HepG2 (cell line): ENCODE results near the gene NECAB2. TPM values are rescaled to one million over a fixed set of nuclear protein-coding genes. Genes with fewer than 3 reads are reported as not detected.

Experiments used
- ATAC-seq: fragments of 200-7000 bp; cut with Tn5 transposase; 3 replicates; pipeline ENCODE4 v1.9.1; 2020; ENCODE audit warnings: mild to moderate bottlenecking, moderate library complexity
- BruUV-seq: library from RNA; stranded (reverse); fragments of 400-500 nt; replicated peaks from 2 replicates; lab custom pipeline; 2021; lab: Mats Ljungman, UMichigan
- CTCF ChIA-PET: fragments of 300-600 bp; formaldehyde crosslinking; extraction: SDS; loops from one replicate; lab custom pipeline; 2021; ENCODE audit warnings: low total read pairs, inconsistent platforms, low intra/inter-chr PET ratio; lab: Yijun Ruan, JAX
- POLR2A ChIA-PET: fragments of 350-600 bp; sonication (Branson Sonifier 250); formaldehyde crosslinking; loops from one replicate; lab custom pipeline; 2020; ENCODE audit warnings: antibody characterized with exemption, inconsistent platforms; lab: Yijun Ruan, JAX
- DNase-seq: peaks from one replicate; pipeline ENCODE4 v3.0.0-alpha.2; 2015; ENCODE audit warnings: low spot score
- FAIRE-seq: peaks from 3 replicates; lab custom pipeline; 2011; peaks lifted over from hg19 to GRCh38; lab: Jason Lieb, UNC
- H2AFZ ChIP-seq: one replicate; pipeline ENCODE4 v1.6.1; 2011; ENCODE audit warnings: low read length, inconsistent platforms
- H3K27ac ChIP-seq: fragments of 300-600 bp; 3 replicates; pipeline ENCODE4 v1.8.0; 2011; ENCODE audit warnings: mixed run types, mild to moderate bottlenecking, mixed read lengths, low read length, inconsistent platforms; ENCODE audit not compliant: insufficient read depth; ENCODE audit errors: extremely low read length
- H3K27me3 ChIP-seq, 2 experiments: fragments of 200-600 bp in 1 of 2; 2 replicates in 1 of 2; 3 replicates in 1 of 2; pipeline versions ENCODE4 v1.6.0 to v1.8.0; 2011; ENCODE audit warnings: low read length in 2 of 2, mild to moderate bottlenecking in 2 of 2, moderate library complexity in 2 of 2, inconsistent platforms in 1 of 2; ENCODE audit not compliant: insufficient read depth in 2 of 2, control insufficient read depth in 1 of 2
- H3K36me3 ChIP-seq, 2 experiments: fragments of 200-600 bp in 1 of 2; replicated peaks in 1 of 2; 2 replicates in 1 of 2; 3 replicates in 1 of 2; pipeline versions ENCODE4 v1.5.1 to v1.8.0; 2011; ENCODE audit warnings: low read length in 2 of 2, inconsistent platforms in 1 of 2; ENCODE audit not compliant: insufficient read depth in 2 of 2, control insufficient read depth in 1 of 2
- H3K4me1 ChIP-seq: 2 replicates; pipeline ENCODE4 v1.5.1; 2012; ENCODE audit warnings: low read length, inconsistent platforms; ENCODE audit not compliant: insufficient read depth
- H3K4me2 ChIP-seq: 2 replicates; pipeline ENCODE4 v1.6.0; 2011; ENCODE audit warnings: low read depth, low read length, inconsistent platforms
- H3K4me3 ChIP-seq, 3 experiments: fragments of 200-600 bp in 1 of 3; sonication (generic), shearing (Covaris generic) in 1 of 3; replicated peaks in 1 of 3; 2 replicates each; pipeline ENCODE4 v1.5.1; 2011 to 2016; ENCODE audit warnings: low read length in 3 of 3, inconsistent platforms in 2 of 3, low read depth in 2 of 3, mild to moderate bottlenecking in 2 of 3, control low read depth in 1 of 3, mixed read lengths in 1 of 3; ENCODE audit not compliant: insufficient read depth in 1 of 3
- H3K79me2 ChIP-seq: one replicate; pipeline ENCODE4 v1.6.1; 2011; ENCODE audit warnings: low read length, inconsistent platforms; ENCODE audit not compliant: insufficient read depth
- H3K9ac ChIP-seq: 2 replicates; pipeline ENCODE4 v1.6.0; 2011; ENCODE audit warnings: mild to moderate bottlenecking, low read depth, low read length, inconsistent platforms; ENCODE audit not compliant: insufficient read depth
- H3K9me3 ChIP-seq: 2 replicates; pipeline ENCODE4 v1.5.1; 2012; ENCODE audit warnings: mild to moderate bottlenecking, low read length
- H4K20me1 ChIP-seq: 2 replicates; pipeline ENCODE4 v1.6.0; 2011; ENCODE audit warnings: inconsistent platforms, mild to moderate bottlenecking, low read length, moderate library complexity; ENCODE audit not compliant: insufficient read depth
- ARNT2 ChIP-seq: sonication (generic); formaldehyde crosslinking; IDR thresholded peaks from 2 replicates; pipeline ENCODE4 v1.8.0; 2022; ENCODE audit warnings: mild to moderate bottlenecking, low read depth, missing genetic modification reagents, moderate library complexity
- CHD4 ChIP-seq: fragments of 200-600 bp; sonication (generic); IDR thresholded peaks from 2 replicates; pipeline ENCODE4 v1.7.0; 2017; ENCODE audit warnings: mild to moderate bottlenecking, low read length, borderline replicate concordance
- CREB1 ChIP-seq, 2 experiments: fragments of 450-650 bp in 1 of 2; IDR thresholded peaks; 2 replicates each; pipeline ENCODE4 v1.6.1; 2016 to 2017; ENCODE audit warnings: control low read depth in 1 of 2, mild to moderate bottlenecking in 1 of 2, missing compliant biosample characterization in 1 of 2, missing genetic modification characterization in 1 of 2
- GZF1 ChIP-seq: sonication (generic); formaldehyde crosslinking; IDR thresholded peaks from 2 replicates; pipeline ENCODE4 v1.5.1; 2020; ENCODE audit warnings: mild to moderate bottlenecking, missing genetic modification reagents
- JUNB ChIP-seq: sonication (generic); formaldehyde crosslinking; IDR thresholded peaks from 2 replicates; pipeline ENCODE4 v1.8.0; 2022; ENCODE audit warnings: missing genetic modification reagents, mild to moderate bottlenecking, borderline replicate concordance
- KDM5A ChIP-seq: fragments of 200-600 bp; sonication (generic); IDR thresholded peaks from 2 replicates; pipeline ENCODE4 v1.7.0; 2018; ENCODE audit warnings: antibody characterized with exemption, mild to moderate bottlenecking, low read length, borderline replicate concordance
- MLLT10 ChIP-seq: sonication (generic); formaldehyde crosslinking; IDR thresholded peaks from 2 replicates; pipeline ENCODE4 v1.4.0; 2020; ENCODE audit warnings: missing genetic modification reagents
- PRMT3 ChIP-seq: sonication (generic); formaldehyde crosslinking; IDR thresholded peaks from 2 replicates; pipeline ENCODE4 v1.8.1; 2022; ENCODE audit warnings: low read depth, mild to moderate bottlenecking, moderate library complexity, missing genetic modification reagents, borderline replicate concordance
- RBM22 ChIP-seq: fragments of 200-400 bp; formaldehyde crosslinking; optimal IDR thresholded peaks from 2 replicates; pipeline ENCODE3; 2017; ENCODE audit warnings: mild to moderate bottlenecking, low read length, moderate library complexity
- SIN3A ChIP-seq: IDR thresholded peaks from 2 replicates; pipeline ENCODE4 v1.6.1; 2011; ENCODE audit warnings: low read depth, mild to moderate bottlenecking, control low read depth, low read length, borderline replicate concordance
- SMAD1 ChIP-seq: sonication (generic); formaldehyde crosslinking; IDR thresholded peaks from 2 replicates; pipeline ENCODE4 v1.4.0; 2020; ENCODE audit warnings: missing genetic modification reagents, low read depth, mild to moderate bottlenecking, borderline replicate concordance
- SRSF1 ChIP-seq: fragments of 200-400 bp; formaldehyde crosslinking; optimal IDR thresholded peaks from 2 replicates; pipeline ENCODE3; 2017; ENCODE audit warnings: mild to moderate bottlenecking, low read depth, low read length, moderate library complexity
- ZFP90 ChIP-seq: sonication (generic); formaldehyde crosslinking; IDR thresholded peaks from 2 replicates; pipeline ENCODE4 v1.8.0; 2022; ENCODE audit warnings: missing genetic modification reagents, mild to moderate bottlenecking, inconsistent platforms, borderline replicate concordance
- ZNF281 ChIP-seq: sonication (generic); formaldehyde crosslinking; IDR thresholded peaks from 2 replicates; pipeline ENCODE4 v1.4.0; 2020; ENCODE audit warnings: missing genetic modification reagents, borderline replicate concordance
- ZNF331 ChIP-seq: sonication (generic); formaldehyde crosslinking; IDR thresholded peaks from 2 replicates; pipeline ENCODE4 v1.4.0; 2020; ENCODE audit warnings: missing genetic modification reagents
- ZNF431 ChIP-seq: sonication (generic); formaldehyde crosslinking; IDR thresholded peaks from 2 replicates; pipeline ENCODE4 v1.9.0; 2022; ENCODE audit warnings: missing genetic modification reagents, low read depth, mild to moderate bottlenecking, borderline replicate concordance
- ZNF546 ChIP-seq: sonication (generic); formaldehyde crosslinking; conservative IDR thresholded peaks from 2 replicates; pipeline ENCODE4 v1.8.1; 2023; ENCODE audit warnings: mild to moderate bottlenecking, missing genetic modification reagents
- ZNF652 ChIP-seq: IDR thresholded peaks from 2 replicates; pipeline ENCODE4 v1.6.1; 2016; ENCODE audit warnings: low read depth, borderline replicate concordance
- WGBS: methylation state at CpG from one replicate; pipeline ENCODE4 v1.1.6; 2017; ENCODE audit warnings: low lambda C conversion rate; 5-methylcytosine and 5-hydroxymethylcytosine counted together
- in situ Hi-C: cut with HindIII; loops from 2 replicates; pipeline ENCODE4 v1.10.0; 2017; ENCODE audit warnings: low pct_unique_long_range_greater_than_20kb; ENCODE audit not compliant: extremely low pct_ligation_motif_present
- intact Hi-C: fragments of 100-400 bp; cut with micrococcal nuclease; formaldehyde crosslinking; loops from one replicate; pipeline ENCODE4 v1.10.0; 2022; ENCODE audit not compliant: unreplicated experiment
- polyA plus RNA-seq, 8 experiments: library from polyadenylated mRNA; depleted of rRNA in 3 of 8; stranded (reverse) in 7 of 8; unstranded in 1 of 8; fragments of >200 nt; fragmentation: Illumina TruSeq in 4 of 8; extraction: Trizol in 4 of 8; gene quantifications; 2 replicates each; pipeline versions ENCODE4 v1.2.1 to v1.2.3, GENCODE V29; 2011 to 2016; ENCODE audit warnings: low read depth in 4 of 8, missing spikeins in 1 of 8, mixed read lengths in 1 of 8; ENCODE audit not compliant: insufficient read depth in 1 of 8
- total RNA-seq, 5 experiments: library from RNA; depleted of rRNA; stranded (reverse); fragments of >200 nt; fragmentation: Illumina TruSeq; extraction: Trizol; gene quantifications; 2 replicates each; pipeline ENCODE4 v1.2.3, GENCODE V29; 2016; ENCODE audit warnings: low read depth in 1 of 5
- TF ChIP-seq, protein P1 (sequence below): sonication (generic); formaldehyde crosslinking; IDR thresholded peaks from 2 replicates; pipeline ENCODE4 v1.9.0; 2021; ENCODE audit warnings: missing genetic modification reagents, borderline replicate concordance

Gene NECAB2
- total and polyA plus RNA-seq, 2 of the 13 experiments (the other 11 are each of a cell fraction or from before 2014, with no cell fraction given): 0.21 to 0.49 TPM

DNA sequence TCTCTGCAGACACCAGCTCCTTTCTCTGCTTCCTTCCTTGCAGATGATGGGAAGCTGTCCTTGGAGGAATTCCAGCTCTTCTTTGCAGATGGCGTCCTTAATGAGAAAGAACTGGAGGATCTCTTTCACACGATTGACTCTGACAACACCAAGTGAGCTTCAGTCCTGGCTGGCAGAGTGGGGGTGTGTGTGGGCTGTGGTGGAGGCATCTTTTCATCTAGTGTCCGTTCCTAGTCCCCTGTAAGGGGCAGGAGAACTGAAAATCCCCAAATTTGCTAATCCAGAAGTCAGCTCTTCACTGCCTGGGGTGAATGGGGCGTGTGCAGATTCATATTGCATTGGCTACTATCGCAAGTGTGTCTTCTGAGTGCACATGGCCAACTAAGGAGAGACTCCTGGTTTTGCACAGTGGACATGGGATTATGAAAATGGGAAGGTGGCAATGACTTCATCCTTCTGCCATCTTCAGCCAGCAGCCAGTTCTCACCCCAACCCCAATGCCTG lies 10.4 kb downstream of the NECAB2 start (continued):
- TF ChIP-seq CHD4 (no peak), SMAD1 (no peak)
- TF ChIP-seq, protein P1, sequence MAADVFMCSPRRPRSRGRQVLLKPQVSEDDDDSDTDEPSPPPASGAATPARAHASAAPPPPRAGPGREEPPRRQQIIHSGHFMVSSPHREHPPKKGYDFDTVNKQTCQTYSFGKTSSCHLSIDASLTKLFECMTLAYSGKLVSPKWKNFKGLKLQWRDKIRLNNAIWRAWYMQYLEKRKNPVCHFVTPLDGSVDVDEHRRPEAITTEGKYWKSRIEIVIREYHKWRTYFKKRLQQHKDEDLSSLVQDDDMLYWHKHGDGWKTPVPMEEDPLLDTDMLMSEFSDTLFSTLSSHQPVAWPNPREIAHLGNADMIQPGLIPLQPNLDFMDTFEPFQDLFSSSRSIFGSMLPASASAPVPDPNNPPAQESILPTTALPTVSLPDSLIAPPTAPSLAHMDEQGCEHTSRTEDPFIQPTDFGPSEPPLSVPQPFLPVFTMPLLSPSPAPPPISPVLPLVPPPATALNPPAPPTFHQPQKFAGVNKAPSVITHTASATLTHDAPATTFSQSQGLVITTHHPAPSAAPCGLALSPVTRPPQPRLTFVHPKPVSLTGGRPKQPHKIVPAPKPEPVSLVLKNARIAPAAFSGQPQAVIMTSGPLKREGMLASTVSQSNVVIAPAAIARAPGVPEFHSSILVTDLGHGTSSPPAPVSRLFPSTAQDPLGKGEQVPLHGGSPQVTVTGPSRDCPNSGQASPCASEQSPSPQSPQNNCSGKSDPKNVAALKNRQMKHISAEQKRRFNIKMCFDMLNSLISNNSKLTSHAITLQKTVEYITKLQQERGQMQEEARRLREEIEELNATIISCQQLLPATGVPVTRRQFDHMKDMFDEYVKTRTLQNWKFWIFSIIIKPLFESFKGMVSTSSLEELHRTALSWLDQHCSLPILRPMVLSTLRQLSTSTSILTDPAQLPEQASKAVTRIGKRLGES (CRISPR knock-in tag): no peak

GRCh38 chr16:83979441-83979840 lies 11.4 kb downstream of the NECAB2 start:
- H3K9me3 ChIP-seq: peaks cover 17% of the 10 kb centered on the region
- in situ Hi-C loops (no loop called here), intact Hi-C loops (no loop called here)
- POLR2A ChIA-PET: no interaction called here
- no peaks in the 10 kb centered on the region for H3K36me3 ChIP-seq
- no peak for DNase-seq
- H2AFZ ChIP-seq: no peak overlapping the region
- H3K27ac ChIP-seq: no peak overlapping the region
- peaks cover 2 to 23% of the 10 kb centered on the region in 2 experiments; a peak in 2 of 5 replicates for H3K27me3 ChIP-seq
- FAIRE-seq: no peak
- WGBS: 70% methylated on average over 7 of the region's 7 CpGs
- no TSS peak for BruUV-seq
- H3K4me2 ChIP-seq: no peak overlapping the region
- no peak overlapping the region for H3K4me3 ChIP-seq
- H4K20me1 ChIP-seq: no peaks in the 10 kb centered on the region
- no peak for ATAC-seq
- H3K79me2 ChIP-seq: no peaks in the 10 kb centered on the region
- no peaks in the 10 kb centered on the region for H3K4me1 ChIP-seq
- CTCF ChIA-PET: no interaction called here
- no peak overlapping the region for H3K9ac ChIP-seq
- no peak for TF ChIP-seq RBM22
- no peak for TF ChIP-seq CREB1 (IDR thresholded peaks at IDR 0.05)
- TF ChIP-seq CREB1 (CRISPR knock-in tag; IDR thresholded peaks at IDR 0.05): no peak
- no peak for TF ChIP-seq ZNF281 (CRISPR knock-in tag)
- no peak for TF ChIP-seq ZNF431
- no peak for TF ChIP-seq ARNT2 (CRISPR knock-in tag)
- no peak for TF ChIP-seq PRMT3 (CRISPR knock-in tag)
- no peak for TF ChIP-seq GZF1 (CRISPR knock-in tag)
- no peak for TF ChIP-seq SIN3A
- TF ChIP-seq ZNF652 (CRISPR knock-in tag): no peak
- TF ChIP-seq ZNF331 (CRISPR knock-in tag): no peak
- TF ChIP-seq KDM5A: no peak
- no peak for TF ChIP-seq ZNF546 (CRISPR knock-in tag)
- no peak for TF ChIP-seq ZFP90 (CRISPR knock-in tag)
- TF ChIP-seq MLLT10 (CRISPR knock-in tag): no peak
- TF ChIP-seq JUNB: no peak
- TF ChIP-seq SRSF1: no peak
